SU-DHL-6 (cell line): ENCODE data around the gene PRKN.

Experiments used
- H2AFZ ChIP-seq: fragments of 200-600 bp; sonication (generic); 2 replicates; pipeline ENCODE4 v1.6.1; 2014; ENCODE audit warnings: low read depth, mild to moderate bottlenecking, moderate library complexity, mixed read lengths, antibody characterized with exemption, low read length; ENCODE audit not compliant: severe bottlenecking
- H3F3A ChIP-seq: fragments of 200-600 bp; shearing (Covaris generic); 2 replicates; pipeline ENCODE4 v1.6.0; 2016; ENCODE audit warnings: antibody characterized with exemption, mild to moderate bottlenecking; ENCODE audit not compliant: insufficient read depth
- H3K27ac ChIP-seq: fragments of 200-600 bp; sonication (generic); 2 replicates; pipeline ENCODE4 v1.5.1; 2016; ENCODE audit warnings: low read depth, mild to moderate bottlenecking, low read length, moderate library complexity, mixed read lengths
- H3K27me3 ChIP-seq: fragments of 200-600 bp; sonication (generic), shearing (Covaris generic); 2 replicates; pipeline ENCODE4 v1.6.0; 2014; ENCODE audit warnings: mild to moderate bottlenecking, low read length
- H3K36me3 ChIP-seq: fragments of 200-600 bp; sonication (generic); 2 replicates; pipeline ENCODE4 v1.6.1; 2014; ENCODE audit warnings: mild to moderate bottlenecking, low read length, mixed read lengths
- H3K4me2 ChIP-seq: fragments of 300-600, 200-600 bp; shearing (Covaris generic), sonication (generic); 2 replicates; pipeline ENCODE4 v1.6.0; 2014; ENCODE audit warnings: low read length, low read depth, mild to moderate bottlenecking; ENCODE audit not compliant: poor library complexity, severe bottlenecking
- H3K4me3 ChIP-seq: fragments of 200-600 bp; sonication (generic); 2 replicates; pipeline ENCODE4 v1.5.1; 2014; ENCODE audit warnings: antibody characterized with exemption, low read length, mild to moderate bottlenecking, mixed read lengths; ENCODE audit not compliant: insufficient read depth, poor library complexity, severe bottlenecking
- H3K79me2 ChIP-seq: fragments of 200-600 bp; sonication (generic); 2 replicates; pipeline ENCODE4 v1.6.1; 2014; ENCODE audit warnings: mild to moderate bottlenecking, low read length, moderate library complexity; ENCODE audit not compliant: insufficient read depth
- H3K9ac ChIP-seq: fragments of 200-600 bp; sonication (generic); 2 replicates; pipeline ENCODE4 v1.7.0; 2014; ENCODE audit warnings: mild to moderate bottlenecking, low read length
- H3K9me2 ChIP-seq: fragments of 200-600 bp; sonication (generic); replicated peaks from 2 replicates; pipeline ENCODE4 v1.6.1; 2014; ENCODE audit warnings: low read length; ENCODE audit not compliant: insufficient read depth
- H3K9me3 ChIP-seq: fragments of 200-600 bp; sonication (generic); 2 replicates; pipeline ENCODE4 v1.6.1; 2014; ENCODE audit warnings: low read length, mixed read lengths; ENCODE audit not compliant: insufficient read depth
- H4K20me1 ChIP-seq: fragments of 200-600 bp; sonication (generic); 2 replicates; pipeline ENCODE4 v1.6.1; 2014; ENCODE audit warnings: low read depth, mild to moderate bottlenecking, antibody characterized with exemption, low read length, moderate library complexity, mixed read lengths
- EZH2phosphoT487 ChIP-seq: fragments of 200-600 bp; sonication (generic), shearing (Covaris generic); conservative IDR thresholded peaks from 2 replicates; pipeline ENCODE4 v1.6.1; 2018; ENCODE audit warnings: mild to moderate bottlenecking, antibody characterized with exemption, low read length, moderate library complexity, mixed read lengths
- TF ChIP-seq, protein P1 (sequence below): fragments of 200-600 bp; sonication (generic); IDR thresholded peaks from one replicate; pipeline ENCODE4 v1.5.1; 2017; ENCODE audit warnings: antibody characterized with exemption, mild to moderate bottlenecking, low read length, moderate library complexity; ENCODE audit not compliant: insufficient read depth, poor library complexity, severe bottlenecking

The PRKN gene

DNA sequence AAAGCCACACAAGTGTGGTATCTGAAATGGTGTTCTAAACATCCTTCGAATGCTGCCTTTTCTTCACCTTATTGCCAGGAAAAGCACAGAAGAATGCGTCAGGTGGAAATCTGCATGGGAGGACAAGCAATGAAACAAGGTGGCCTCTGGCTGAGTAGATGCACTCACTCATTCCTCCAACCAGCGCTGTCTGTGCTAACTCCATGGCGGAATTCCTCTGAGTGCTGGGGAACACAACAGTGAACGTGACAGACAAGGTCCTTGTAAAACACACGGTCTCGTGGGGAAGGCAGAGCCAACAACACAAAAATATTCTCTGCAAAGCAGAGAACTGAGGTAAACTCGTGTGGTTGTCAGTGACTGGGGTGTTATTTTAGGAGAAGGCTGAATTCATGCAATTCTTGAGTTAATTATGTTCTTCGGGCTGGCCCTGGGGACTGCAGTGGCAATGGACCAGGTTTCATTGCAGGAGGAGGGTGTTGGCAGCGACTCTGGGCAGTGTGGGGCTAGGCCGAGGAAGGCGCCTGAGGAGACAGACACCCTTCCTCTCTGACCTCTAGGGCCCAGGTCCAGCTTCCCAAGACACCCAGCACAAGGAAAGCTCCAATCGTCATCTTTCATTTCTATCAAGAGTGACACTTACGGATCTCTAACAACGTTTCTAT lies 339.7 kb downstream of the PRKN start:
- Histone ChIP-seq H4K20me1 (no peaks in the 10 kb centered on the region), H3K79me2 (no peaks in the 10 kb centered on the region), H3K27me3 (no peaks in the 10 kb centered on the region), H3K9ac (no peak overlapping the region), H3K9me3 (no peaks in the 10 kb centered on the region), H3K27ac (no peak overlapping the region), H3K4me3 (no peak overlapping the region), H3K4me2 (no peak overlapping the region), H3K36me3 (no peaks in the 10 kb centered on the region), H2AFZ (no peak overlapping the region), H3K9me2 (no peaks in the 10 kb centered on the region), H3F3A (no peaks in the 10 kb centered on the region)
- TF ChIP-seq EZH2phosphoT487 = no peak
- TF ChIP-seq, protein P1, sequence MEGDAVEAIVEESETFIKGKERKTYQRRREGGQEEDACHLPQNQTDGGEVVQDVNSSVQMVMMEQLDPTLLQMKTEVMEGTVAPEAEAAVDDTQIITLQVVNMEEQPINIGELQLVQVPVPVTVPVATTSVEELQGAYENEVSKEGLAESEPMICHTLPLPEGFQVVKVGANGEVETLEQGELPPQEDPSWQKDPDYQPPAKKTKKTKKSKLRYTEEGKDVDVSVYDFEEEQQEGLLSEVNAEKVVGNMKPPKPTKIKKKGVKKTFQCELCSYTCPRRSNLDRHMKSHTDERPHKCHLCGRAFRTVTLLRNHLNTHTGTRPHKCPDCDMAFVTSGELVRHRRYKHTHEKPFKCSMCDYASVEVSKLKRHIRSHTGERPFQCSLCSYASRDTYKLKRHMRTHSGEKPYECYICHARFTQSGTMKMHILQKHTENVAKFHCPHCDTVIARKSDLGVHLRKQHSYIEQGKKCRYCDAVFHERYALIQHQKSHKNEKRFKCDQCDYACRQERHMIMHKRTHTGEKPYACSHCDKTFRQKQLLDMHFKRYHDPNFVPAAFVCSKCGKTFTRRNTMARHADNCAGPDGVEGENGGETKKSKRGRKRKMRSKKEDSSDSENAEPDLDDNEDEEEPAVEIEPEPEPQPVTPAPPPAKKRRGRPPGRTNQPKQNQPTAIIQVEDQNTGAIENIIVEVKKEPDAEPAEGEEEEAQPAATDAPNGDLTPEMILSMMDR = no peak

DNA sequence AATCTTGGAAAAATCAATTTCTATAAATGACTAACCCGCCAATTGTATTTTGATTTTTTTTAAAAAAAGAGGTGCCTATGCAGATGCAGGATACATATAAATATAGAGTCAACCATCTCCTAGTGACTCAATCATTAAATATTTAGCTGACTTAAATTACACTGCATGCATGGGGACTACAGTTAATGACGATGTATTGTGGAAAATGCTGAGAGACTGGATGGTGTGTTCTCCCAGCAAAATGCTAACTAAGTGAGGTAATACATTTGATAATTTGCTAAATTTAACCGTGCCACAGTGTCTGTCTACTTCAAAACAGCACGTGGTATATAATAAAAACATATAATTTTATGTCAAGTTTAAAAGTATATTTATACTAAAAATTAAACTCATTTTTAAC lies 341.6 kb downstream of the PRKN start:
- Histone ChIP-seq H3K79me2 (no peaks in the 10 kb centered on the region), H3K9me3 (no peaks in the 10 kb centered on the region), H3K36me3 (no peaks in the 10 kb centered on the region)

DNA sequence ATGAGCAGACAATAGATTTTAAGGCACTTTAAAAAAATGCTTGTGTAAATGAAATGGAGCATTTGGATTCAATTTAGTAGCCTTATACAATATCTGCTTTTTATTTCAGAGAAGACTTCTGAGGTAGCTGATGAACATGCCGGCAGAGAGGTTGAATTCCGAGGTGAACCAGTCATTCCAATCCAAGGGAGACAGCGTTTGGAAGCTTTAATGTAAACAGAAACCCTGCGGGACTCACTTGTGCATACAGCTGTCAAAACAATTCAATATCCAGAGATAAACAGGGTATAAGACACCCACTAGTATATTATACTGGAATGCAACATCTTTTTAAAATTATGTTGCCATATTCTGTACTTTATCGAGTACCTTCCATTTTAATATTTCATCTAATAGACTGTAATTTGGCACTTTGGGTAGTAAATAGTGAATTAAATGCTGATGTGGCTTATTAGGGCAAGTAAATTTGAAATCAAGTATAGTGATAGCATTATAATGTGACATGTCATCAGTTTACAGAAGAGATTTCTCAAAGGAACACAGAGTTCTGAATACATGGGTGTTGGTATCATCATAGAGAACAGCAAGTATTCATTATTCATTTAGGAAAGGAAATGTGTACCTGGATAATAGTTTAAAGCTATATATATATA lies 347.7 kb downstream of the PRKN start:
- Histone ChIP-seq H4K20me1 (no peaks in the 10 kb centered on the region), H3K4me3 (no peak overlapping the region), H3K36me3 (no peaks in the 10 kb centered on the region), H3K9ac (no peak overlapping the region), H2AFZ (no peak overlapping the region), H3F3A (no peaks in the 10 kb centered on the region), H3K79me2 (no peaks in the 10 kb centered on the region), H3K9me2 (no peaks in the 10 kb centered on the region), H3K27me3 (no peaks in the 10 kb centered on the region), H3K27ac (no peak overlapping the region), H3K4me2 (no peak overlapping the region), H3K9me3 (no peaks in the 10 kb centered on the region)
- no peak for TF ChIP-seq EZH2phosphoT487
- TF ChIP-seq, protein P1 = no peak

More for the DNA sequence above, 341.6 kb downstream of the PRKN start:
- no peaks in the 10 kb centered on the region for H3K9me2 ChIP-seq
- H3F3A ChIP-seq = no peaks in the 10 kb centered on the region
- no peak overlapping the region for H3K4me2 ChIP-seq
- no peak overlapping the region for H3K9ac ChIP-seq
- H3K27ac ChIP-seq = no peak overlapping the region
- TF ChIP-seq, protein P1 = no peak
- TF ChIP-seq EZH2phosphoT487 = no peak
- H3K27me3 ChIP-seq = no peaks in the 10 kb centered on the region
- H3K4me3 ChIP-seq = no peak overlapping the region
- H4K20me1 ChIP-seq = no peaks in the 10 kb centered on the region
- no peak overlapping the region for H2AFZ ChIP-seq
